SIG-M5 treated with dmso at 0.1 percent for 504 hours (cell line): ENCODE measurements around the gene MGAT5.

Experiments
- DNase-seq: peaks from one replicate; lab custom pipeline; 2025; ENCODE audit not compliant: unreplicated experiment; lab: John Stamatoyannopoulos, UW

MGAT5 gene

DNA sequence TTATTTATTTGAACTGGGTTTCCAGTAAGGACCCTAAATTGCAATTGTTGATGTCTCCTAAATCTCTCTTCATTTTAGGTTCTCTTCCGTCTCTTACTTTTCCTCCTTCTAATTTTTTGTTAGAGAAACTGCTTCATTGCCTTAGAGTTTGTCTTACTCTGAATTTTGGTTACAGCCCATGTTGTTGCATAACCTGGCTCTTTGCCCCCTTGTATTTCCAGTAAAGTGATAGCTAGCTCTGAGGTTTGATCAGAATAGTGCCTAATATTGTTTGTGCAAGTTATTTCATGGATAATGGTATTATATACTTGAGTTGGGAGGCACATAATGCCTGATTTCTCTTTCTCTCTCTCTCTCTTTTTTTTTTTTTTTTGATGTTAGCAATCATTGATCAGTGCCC, 71.8 kb downstream of the MGAT5 start:
- no peak for DNase-seq

DNA sequence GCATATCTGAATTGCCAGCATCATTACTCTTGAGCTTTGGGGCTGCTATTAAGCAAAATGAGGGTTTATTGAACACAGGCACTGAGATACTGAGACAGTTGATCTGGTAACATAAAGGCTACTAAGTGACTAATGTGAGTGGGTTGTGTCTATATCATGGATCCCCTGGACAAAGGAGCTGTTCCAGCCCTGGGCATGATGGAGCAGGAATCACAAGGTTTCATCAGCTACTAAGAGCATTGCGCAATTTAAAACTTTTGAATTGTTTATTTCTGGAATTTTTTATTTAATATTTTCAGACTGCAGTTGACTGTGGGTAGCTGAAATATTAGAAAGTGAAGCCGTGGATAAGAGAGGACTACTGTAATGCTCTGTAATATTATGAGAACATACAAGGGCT, 73.5 kb downstream of the MGAT5 start:
- DNase-seq = no peak

DNA sequence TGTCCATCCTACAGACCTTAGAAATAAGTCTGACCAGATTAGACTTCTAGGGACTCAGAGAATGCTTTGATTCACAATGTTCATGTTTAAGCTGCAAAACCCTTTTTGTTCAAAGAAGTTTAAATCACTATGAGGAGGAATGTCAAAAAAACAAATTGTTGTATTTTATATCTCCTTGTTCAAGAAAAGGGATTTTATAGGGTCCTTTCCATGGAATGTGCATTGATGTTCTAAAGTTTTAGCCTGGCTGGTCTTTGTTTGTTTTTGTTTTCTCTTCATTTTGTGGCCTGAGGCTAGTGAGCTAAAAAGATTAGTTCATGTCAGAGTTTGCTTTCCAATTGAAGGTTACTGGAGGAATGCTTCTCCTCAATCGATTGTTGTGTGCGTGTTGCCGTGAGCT, 77.2 kb downstream of the MGAT5 start:
- DNase-seq = no peak

DNA sequence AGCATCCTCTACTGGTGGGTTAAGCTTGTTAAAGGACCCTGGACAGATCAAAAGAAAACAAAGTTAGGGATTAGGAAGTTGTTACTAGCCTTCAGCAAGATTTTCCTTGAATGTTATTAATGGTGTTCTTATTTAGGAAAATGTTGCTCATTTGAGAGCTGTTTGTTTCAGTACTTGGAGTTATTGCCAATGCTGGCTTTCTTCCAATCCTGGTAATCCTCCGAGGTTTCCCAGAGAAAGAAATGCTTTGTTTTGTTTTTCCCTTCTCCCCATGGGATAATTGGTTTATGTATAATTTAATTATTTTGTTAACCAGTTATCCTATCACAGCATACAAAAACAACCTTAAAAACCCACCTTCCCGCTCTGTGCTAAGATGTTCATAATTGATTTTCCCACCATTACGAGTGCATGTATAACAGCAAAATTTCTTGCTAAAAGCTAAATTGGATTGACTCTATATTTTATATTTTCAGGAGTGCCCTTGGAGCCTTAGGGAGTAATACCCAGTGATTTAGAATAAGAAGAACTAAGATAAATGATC, 79.8 kb downstream of the MGAT5 start:
- no peak for DNase-seq

DNA sequence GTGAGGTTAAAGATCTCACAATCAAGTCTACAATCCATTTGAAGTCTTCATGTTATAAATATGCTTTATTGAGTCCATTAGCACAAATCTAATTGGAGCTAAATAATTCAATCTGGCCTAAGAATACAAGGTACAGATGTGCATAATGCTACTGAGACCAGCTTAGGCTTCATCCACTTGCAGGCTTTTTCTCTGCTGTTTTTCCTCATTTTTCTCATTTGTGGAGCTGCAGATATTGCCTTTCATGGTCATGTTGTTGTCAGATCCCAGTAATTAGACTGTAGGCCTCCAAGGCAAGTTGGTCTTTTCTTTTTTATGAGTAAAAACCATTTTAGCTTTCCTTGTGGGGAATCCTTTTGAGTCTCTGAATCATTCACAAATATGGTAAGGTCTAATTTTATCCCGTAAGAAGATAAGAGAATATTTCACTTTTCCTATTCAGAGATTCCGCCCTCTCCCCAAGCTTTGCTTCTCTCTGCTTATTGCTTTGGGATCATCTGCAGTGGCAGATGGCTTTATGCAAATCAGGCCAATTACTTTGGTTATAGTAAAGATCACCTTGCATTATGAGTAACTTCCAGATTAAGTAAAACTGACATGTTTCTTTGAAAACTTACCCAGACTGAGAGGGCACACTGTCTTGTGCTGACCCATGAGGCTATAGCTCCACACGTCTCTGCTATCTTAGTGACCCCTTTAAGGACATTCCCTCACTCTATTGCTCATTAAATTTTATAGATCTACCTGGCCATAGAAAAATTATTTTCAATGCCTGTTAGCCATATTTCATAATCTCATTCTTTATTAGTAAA, 80.9 kb downstream of the MGAT5 start:
- no peak for DNase-seq

DNA sequence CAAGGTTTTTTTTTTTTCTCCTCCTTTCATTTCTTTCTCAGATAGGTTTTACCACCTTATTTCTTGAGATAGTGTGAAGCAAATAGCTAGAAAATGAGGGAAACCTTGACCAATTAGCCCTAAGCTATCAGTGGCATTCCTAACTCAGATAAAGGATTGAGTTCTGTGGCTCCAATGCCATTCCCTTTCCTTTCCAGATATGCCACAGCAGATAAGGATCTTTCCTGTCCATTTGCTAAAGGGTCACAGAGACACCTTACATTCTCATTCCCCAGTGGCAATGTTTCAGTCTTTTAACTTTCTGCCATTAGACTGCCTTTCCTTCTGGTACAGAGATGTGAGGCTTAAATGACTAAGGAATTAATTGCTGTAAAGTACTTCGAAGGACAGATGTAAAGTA, 81.7 kb downstream of the MGAT5 start:
- no peak for DNase-seq

DNA sequence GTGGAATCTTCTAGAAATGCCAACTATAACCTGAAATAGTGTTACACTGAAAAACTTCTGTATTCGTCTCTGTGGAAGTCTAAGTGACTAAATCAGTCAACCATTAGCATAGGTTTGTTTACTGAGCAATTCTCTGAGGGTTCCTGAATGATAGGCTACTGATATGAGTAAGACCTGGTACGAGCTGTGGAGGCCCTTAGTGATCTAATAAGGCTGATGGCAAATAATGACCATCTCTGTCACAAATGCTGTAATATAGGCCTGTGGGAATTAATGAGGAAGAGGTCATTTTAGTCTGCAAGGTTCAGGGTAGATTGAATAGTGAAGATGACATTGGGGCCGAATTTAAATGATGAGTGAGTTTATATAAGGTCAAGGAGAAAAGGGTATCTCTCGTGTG, 82.5 kb downstream of the MGAT5 start:
- no peak for DNase-seq

DNA sequence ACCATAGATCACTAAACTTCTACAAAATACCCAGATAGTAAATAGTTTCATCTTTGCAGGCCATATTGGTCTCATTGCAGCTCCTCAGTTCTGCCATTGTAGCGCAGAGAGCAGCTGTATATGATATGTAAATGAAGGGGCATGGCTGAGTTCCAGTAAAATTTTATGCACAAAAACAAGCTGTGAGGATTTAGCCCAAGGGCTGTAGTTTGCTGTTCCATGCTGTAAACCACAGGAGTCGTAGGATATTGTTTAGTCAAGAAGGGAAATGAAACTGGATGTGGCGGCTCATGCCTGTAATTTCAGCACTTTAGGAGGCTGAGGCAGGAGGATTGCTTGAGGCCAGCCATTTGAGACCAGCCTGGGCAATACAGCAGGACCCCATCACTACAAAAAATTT, 83.0 kb downstream of the MGAT5 start:
- DNase-seq = no peak

- DNase-seq = no peak
These were observed 83.8 kb downstream of the MGAT5 start for GRCh38 chr2:134337631-134338030.

- DNase-seq = no peak
These were observed 84.3 kb downstream of the MGAT5 start for GRCh38 chr2:134338208-134338607.

DNA sequence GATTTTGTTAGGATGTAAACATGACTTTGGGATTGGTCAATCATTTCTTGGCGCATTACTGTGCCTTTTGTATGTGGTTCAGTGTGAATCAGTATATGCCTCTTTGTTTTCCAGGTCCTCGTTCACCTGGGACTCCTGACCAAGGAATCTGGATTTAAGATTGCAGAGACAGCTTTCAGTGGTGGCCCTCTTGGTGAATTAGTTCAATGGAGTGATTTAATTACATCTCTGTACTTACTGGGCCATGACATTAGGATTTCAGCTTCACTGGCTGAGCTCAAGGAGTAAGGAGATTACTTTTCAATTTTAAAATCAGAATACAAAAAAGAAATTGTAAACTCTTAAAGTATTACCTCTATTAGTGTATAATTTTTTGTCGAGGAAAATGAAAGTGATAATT, 87.6 kb downstream of the MGAT5 start:
- no peak for DNase-seq

DNA sequence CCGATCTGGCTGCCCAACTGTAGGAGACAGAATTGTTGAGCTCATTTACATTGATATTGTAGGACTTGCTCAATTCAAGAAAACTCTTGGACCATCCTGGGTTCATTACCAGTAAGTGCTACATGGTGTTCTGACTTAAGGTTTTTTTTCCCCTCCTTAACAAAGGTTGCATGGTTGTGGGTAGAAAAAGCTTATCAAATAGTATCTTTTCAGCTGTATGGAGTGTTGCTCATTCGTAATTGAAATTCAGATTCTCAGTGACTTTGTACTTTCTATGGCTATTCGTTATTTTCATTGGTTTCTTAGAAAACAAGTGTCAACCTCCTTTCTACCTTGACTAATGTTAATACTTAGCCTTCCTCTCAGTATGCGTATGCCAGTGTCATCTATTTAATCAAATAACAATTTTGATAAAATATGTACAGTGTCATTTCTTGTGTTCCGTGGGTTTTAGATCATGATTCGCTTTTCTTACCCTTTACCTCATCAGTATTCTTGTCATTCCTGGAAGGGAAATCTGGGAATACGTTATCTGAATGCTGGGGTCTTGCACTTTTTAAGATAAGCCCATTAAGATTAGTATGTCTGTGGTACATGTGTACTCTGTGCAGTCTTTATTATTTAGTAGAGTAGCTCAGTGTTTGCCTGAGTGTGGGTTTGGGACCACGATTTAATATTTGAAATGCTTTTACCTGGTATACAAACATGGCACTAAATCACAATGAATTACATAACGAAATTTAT, 91.3 kb downstream of the MGAT5 start:
- no peak for DNase-seq

DNA sequence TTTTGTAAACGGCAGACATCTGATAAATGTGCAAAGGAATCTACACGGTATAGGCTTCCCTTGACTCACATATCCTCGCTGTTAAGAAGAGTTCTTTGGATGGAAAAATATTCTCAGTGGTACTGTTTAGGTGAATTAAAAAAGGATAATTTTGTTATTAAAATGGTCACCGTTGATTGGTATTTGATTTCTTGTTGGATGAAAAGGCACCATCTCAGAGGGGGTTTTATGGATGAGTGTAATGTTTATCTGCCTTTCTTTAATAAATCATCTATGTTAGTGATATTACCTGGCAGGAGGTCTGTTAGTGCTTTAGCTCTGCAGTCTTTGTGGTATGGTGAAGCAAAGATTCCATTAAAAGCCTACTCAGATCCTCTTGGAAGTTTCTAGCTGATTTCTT, 92.3 kb downstream of the MGAT5 start:
- no peak for DNase-seq

GRCh38 chr2:134347756-134348155, 93.9 kb downstream of the MGAT5 start:
- no peak for DNase-seq

DNA sequence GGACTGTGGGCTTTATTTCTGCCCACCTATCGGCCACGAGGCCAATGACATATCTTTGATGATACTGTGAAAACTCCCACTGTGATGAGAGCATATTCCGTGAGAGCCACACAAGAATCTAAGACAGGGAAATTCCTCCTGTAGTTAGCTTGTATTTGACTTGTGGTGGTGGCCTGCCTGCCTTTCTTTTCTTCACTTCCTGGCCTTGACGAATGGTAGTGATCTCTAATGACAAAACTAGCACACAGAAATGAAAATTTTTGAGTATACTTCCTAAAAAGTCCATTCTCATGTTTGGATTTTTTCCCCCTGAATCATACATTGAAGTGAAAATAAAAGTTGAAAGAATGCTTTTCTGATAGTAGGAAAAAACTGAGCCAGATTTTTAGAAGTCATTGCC, 94.4 kb downstream of the MGAT5 start:
- DNase-seq = no peak

GRCh38 chr2:134348760-134349159, 94.9 kb downstream of the MGAT5 start:
- DNase-seq = no peak

DNA sequence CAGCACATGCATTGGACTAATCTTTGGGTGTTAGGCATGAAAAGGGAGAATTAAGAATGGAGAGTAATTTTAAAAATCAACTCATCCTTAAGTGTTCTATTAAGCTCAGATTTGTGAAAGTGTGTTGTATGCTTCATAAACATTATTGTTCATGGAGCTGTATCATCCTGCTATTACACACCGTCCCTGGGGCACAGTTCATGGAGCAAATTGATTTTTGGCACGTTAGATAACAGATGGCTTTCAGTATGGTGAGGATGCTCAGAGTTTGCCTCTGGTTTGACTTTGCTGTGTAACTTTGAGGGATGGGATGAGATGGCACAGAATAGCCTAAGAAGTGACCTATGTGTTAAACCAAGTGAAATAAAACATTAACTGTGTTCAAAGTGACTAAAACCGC, 97.1 kb downstream of the MGAT5 start:
- no peak for DNase-seq

GRCh38 chr2:134351899-134352298, 98.0 kb downstream of the MGAT5 start:
- DNase-seq = no peak

DNA sequence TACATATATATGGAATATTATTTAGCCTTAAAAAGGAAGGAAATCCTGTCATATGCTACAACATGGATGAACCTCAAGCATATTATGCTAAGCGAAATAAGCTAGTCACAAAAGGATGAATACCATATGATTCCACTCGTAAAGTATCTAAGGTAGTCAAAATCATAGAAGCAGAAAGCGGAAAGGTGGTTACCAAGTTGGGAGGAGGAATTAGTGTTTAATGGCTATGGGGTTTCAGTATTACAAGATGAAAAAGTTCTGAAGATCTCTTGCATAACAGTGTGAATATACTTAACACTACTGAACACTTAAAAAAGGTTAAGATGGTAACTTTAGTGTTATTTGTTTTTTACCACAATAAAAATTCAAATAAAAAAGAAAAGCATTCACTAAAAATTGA, 99.0 kb downstream of the MGAT5 start:
- no peak for DNase-seq

- no peak for DNase-seq
These were observed 100.7 kb downstream of the MGAT5 start for GRCh38 chr2:134354611-134355010.

GRCh38 chr2:134357814-134358213, 103.9 kb downstream of the MGAT5 start:
- DNase-seq = no peak

DNA sequence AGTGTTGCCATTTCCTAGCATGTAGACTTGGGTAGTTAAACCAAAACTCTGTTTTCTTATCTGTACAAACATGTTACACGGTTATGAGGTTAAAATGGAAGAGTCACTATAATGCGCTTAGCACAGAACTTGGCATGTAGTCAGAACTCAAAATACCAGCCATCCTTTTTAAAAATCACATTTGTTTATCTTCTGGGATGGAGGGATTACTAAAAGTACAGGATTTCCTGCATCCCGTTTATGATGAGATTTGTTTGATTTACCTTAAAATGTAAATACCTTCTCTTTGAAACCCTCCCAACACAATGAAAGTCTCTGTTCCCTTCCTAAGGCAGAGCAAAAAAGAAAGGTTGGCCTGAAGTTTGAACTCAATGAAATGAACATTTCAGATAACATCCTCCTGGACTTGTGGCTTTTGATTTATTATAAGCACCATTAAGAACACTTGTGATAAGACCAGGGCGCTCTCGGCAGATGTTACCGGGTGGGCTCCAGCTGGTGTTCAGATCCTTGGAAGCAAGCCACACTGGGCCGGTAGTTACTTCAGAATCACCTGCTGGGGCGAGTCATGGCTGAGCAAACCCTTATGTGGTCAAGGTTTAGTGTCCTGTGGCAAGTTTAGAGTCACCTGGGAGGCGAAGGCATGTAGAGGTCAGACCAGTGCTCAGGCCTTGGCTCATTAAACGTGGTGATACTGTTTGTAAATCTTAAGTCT, 105.7 kb downstream of the MGAT5 start:
- DNase-seq = no peak
